GM10248 (cell line): Measurements from ENCODE around the gene CLSTN3.
A peak's percentile ranks its signal among the peaks of the same experiment; 100 is the strongest.

Source experiments
- CTCF ChIA-PET: fragments of 300-600 bp; sonication (Branson Sonifier 250); formaldehyde crosslinking; extraction: SDS; loops from one replicate; lab custom pipeline; 2021; ENCODE audit warnings: antibody characterized with exemption; lab: Yijun Ruan, JAX
- POLR2A ChIA-PET: fragments of 350-650 bp; sonication (Branson Sonifier 250); formaldehyde crosslinking; extraction: SDS; loops from one replicate; lab custom pipeline; 2020; ENCODE audit warnings: antibody characterized with exemption; lab: Yijun Ruan, JAX
- DNase-seq: peaks from one replicate; pipeline ENCODE4 v3.0.0; 2012; ENCODE audit errors: extremely low spot score
- TF ChIP-seq, protein P1 (sequence below): IDR thresholded peaks from 2 replicates; pipeline ENCODE4 v1.5.1; 2012; ENCODE audit warnings: mild to moderate bottlenecking, low read depth; ENCODE audit errors: extremely low read depth, missing control alignments, control extremely low read depth

CLSTN3 gene

DNA sequence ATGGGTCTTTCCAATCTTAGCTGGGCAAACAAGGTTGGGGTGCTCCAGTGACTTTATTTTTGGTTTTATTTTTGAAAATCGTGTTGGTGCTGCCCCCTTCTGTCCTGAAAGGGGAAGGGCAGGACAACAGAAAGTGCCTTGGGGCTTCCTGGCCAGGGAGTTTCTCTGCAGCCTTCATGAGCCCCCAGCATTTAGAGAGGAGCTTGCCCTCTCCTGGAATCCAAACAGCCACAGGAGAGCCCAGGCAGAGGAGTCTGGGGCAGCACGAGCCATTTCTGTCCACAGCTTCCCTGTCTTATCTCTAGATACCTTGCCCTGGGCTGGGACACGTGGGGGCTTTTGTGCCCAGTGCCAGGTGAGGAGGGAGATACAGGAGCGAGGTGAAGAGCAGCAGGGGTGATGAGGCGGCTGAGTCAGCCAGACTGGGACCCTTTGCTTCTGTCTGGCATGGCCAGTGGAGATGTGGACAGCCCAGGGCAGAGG lies 16.7 kb upstream of the CLSTN3 start:
- TF ChIP-seq, protein P1, sequence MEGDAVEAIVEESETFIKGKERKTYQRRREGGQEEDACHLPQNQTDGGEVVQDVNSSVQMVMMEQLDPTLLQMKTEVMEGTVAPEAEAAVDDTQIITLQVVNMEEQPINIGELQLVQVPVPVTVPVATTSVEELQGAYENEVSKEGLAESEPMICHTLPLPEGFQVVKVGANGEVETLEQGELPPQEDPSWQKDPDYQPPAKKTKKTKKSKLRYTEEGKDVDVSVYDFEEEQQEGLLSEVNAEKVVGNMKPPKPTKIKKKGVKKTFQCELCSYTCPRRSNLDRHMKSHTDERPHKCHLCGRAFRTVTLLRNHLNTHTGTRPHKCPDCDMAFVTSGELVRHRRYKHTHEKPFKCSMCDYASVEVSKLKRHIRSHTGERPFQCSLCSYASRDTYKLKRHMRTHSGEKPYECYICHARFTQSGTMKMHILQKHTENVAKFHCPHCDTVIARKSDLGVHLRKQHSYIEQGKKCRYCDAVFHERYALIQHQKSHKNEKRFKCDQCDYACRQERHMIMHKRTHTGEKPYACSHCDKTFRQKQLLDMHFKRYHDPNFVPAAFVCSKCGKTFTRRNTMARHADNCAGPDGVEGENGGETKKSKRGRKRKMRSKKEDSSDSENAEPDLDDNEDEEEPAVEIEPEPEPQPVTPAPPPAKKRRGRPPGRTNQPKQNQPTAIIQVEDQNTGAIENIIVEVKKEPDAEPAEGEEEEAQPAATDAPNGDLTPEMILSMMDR, result peak; percentile 80
- ChIA-PET POLR2A (no interaction called here), CTCF (interaction anchor here (0.6 to 8.3 kb wide), 38 partner anchors 8 to 243 kb away, joined by 3 to 108 read pairs (median 4); partner anchors contain the start of genes C12orf57, RNU7-1 and SPSB2)
- peak; percentile 73 for DNase-seq

DNA sequence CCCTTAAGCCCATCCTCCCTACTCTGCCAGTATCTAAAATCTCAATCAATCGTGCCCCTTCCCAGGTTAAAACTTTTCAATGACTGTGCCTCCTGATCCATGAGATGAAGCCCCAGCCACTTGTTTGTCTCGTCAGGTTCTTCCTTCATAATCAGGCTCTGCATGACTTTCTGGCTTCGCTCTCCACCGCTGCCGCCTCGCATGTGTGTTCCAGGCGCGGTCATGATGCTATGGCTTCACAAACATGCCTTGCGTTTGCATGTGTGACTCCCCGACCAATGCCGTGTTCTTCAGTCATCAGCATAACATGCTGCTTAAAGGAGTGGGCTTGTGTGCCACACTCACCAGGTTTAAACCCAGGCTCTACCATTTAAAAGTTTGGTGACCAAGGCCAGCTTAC lies 16.2 kb upstream of the CLSTN3 start:
- CTCF ChIA-PET, result interaction anchor here (1.0 to 8.3 kb wide), 17 partner anchors 8 to 244 kb away, joined by 3 to 108 read pairs (median 6); partner anchors contain the start of genes C12orf57, RNU7-1 and SPSB2
- no peak for DNase-seq
- POLR2A ChIA-PET, result no interaction called here
- TF ChIP-seq, protein P1, result no peak

DNA sequence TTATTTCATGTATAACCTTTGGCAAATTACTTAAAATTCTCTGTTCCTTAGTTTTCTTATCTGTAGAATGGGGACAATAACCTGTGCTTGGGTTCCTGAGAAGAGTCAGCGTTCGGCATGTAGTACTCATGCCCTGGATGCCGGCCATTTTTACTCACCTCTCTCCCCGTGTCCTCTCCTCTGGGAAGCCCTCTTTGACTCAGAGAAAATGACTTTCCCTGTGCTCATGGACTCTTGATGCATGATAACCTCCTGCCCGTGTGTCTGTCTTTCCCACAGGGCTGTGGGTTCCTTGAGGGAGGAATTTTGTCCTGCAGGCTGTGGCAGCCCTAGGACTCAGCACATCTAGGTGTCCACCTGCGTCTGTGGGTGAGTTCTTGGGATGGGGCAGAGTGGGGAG lies 15.3 kb upstream of the CLSTN3 start:
- DNase-seq, result no peak
- ChIA-PET CTCF (interaction anchor here (8.3 kb wide), 1 partner anchor 7 kb away, joined by 108 read pairs; no protein-coding TSS in a partner anchor), POLR2A (no interaction called here)
- TF ChIP-seq, protein P1, result no peak

DNA sequence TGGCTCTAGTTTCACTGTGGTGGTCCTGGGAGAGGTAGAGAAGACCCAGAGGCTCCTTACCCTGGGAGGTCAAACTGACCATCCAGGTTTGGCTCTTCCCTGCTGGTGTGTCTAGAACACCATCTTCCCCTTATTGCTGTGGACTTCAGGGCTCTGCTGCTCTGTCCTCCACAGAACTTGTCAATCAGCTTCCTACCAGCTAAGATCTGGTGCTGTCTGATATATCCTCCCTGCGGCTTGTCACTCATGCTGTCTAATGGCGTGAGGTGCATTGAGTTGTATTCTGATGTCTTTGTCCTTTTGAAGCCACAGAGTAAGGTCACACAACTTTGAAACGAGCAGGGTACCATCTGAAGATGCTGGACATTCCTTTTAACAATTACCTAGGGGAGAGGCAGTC lies 14.0 kb upstream of the CLSTN3 start:
- TF ChIP-seq, protein P1, result no peak
- DNase-seq, result no peak
- ChIA-PET POLR2A (no interaction called here), CTCF (interaction anchor here (1.2 to 11.5 kb wide), 2 partner anchors 6 to 24 kb away, joined by 3 to 108 read pairs; partner anchors contain the start of gene C1RL)

DNA sequence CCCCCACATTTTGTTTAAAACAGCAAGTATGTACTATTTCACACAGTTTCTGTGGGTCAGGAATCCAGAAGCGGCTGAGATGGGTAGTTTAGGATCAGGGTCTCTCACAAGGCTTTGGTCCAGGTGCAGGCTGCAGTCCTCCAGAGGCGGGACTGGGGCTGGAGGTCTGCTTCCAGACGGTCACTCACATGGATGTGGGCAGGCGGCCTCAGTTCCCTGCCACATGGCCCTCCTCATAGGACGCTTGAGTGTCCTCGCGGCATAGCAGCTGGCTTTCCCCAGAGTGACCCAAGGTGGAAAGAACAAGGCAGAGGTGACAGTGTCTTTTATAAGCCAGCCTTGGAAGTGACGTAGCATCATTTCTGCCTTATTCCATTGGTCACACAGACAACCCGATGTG lies 13.3 kb upstream of the CLSTN3 start:
- no peak for DNase-seq
- ChIA-PET POLR2A (no interaction called here), CTCF (interaction anchor here (1.2 to 11.5 kb wide), 2 partner anchors 6 to 24 kb away, joined by 3 to 108 read pairs; partner anchors contain the start of gene C1RL)
- TF ChIP-seq, protein P1, result no peak

DNA sequence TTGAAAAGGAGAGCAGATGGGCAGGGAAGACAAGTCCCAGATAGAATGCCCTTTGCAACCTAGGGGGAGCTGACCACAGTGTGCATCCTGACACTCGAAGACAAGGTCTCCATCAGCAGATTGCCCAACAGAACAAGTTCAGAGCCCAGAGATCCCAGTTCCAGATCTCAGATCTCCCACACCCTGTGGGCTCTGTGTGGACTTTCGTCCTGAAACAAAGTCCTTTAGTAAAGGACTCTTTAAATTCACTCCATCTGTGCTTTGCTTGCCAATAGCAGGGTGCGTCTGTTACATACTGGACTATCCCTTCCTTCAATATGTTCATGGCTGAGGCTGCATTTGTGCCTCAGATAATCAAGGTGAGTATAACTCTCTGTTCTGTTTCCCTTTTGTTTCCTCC lies 12.5 kb upstream of the CLSTN3 start:
- DNase-seq, result no peak
- TF ChIP-seq, protein P1, result no peak
- CTCF ChIA-PET, result interaction anchor here (1.1 to 11.5 kb wide), 3 partner anchors 7 to 153 kb away, joined by 4 to 108 read pairs (median 4); partner anchors contain the start of gene C1RL
- POLR2A ChIA-PET, result interaction anchor here (0.9 kb wide), 1 partner anchor 11 kb away, joined by 4 read pairs; no protein-coding TSS in a partner anchor
